Skeletal muscle satellite cell (primary cell): ENCODE measurements around the gene NOL4L. TPM values are rescaled to one million over a fixed set of nuclear protein-coding genes. Genes with fewer than 3 reads are reported as not detected.

Experiments used
- H3K27me3 ChIP-seq: 2 replicates; pipeline ENCODE4 v1.7.0; 2013; ENCODE audit warnings: low read length; ENCODE audit not compliant: control insufficient read depth, insufficient read depth
- H3K36me3 ChIP-seq: 2 replicates; pipeline ENCODE4 v1.7.0; 2013; ENCODE audit warnings: mild to moderate bottlenecking, control low read depth, low read length; ENCODE audit not compliant: insufficient read depth
- H3K4me1 ChIP-seq: 2 replicates; pipeline ENCODE4 v1.7.0; 2013; ENCODE audit warnings: low read length; ENCODE audit not compliant: control insufficient read depth, insufficient read depth
- H3K4me2 ChIP-seq: 2 replicates; pipeline ENCODE4 v1.7.0; 2013; ENCODE audit warnings: mild to moderate bottlenecking, low read length
- H3K4me3 ChIP-seq: 2 replicates; pipeline ENCODE4 v1.7.0; 2013; ENCODE audit warnings: low read length
- H3K9ac ChIP-seq: 2 replicates; pipeline ENCODE4 v1.7.0; 2013; ENCODE audit warnings: mild to moderate bottlenecking, low read depth, low read length, moderate library complexity
- H3K9me3 ChIP-seq: replicated peaks from 2 replicates; pipeline ENCODE4 v1.7.0; 2013; ENCODE audit warnings: mild to moderate bottlenecking, control low read depth, low read length
- total RNA-seq: library from RNA; depleted of rRNA; stranded (reverse); fragments of >200 nt; gene quantifications from 2 replicates; pipeline ENCODE4 v1.2.3, GENCODE V29; 2012; rRNA removed

NOL4L gene, protein sequence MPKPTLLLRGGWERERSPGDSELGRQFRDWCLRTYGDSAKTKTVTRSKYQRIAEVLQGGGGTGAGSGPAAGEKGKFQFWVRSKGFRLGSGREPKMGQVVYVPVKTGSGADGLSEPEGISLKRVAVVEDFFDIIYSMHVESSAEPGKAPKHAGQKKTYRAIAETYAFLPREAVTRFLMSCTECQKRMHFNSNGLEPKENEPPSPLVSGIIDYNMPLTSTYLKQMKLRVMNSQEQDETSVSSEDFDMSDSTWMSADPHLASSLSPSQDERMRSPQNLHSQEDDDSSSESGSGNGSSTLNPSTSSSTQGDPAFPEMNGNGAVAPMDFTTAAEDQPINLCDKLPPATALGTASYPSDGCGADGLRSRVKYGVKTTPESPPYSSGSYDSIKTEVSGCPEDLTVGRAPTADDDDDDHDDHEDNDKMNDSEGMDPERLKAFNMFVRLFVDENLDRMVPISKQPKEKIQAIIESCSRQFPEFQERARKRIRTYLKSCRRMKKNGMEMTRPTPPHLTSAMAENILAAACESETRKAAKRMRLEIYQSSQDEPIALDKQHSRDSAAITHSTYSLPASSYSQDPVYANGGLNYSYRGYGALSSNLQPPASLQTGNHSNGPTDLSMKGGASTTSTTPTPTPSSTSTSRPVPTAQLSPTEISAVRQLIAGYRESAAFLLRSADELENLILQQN
- total RNA-seq = 3.5 and 3.7 TPM in 2 replicates

GRCh38 chr20:32585011-32585585 lies at the start of gene NOL4L:
NOL4L (minus strand) TSS chr20:32585333; CDS start chr20:32584890, 443 bp downstream.
- H3K27me3 ChIP-seq = peaks cover 29% of the 10 kb centered on the region
- H3K4me2 ChIP-seq = peak within 1 kb of the TSS; percentile 97
- no peak within 1 kb of the TSS for H3K9ac ChIP-seq
- H3K9me3 ChIP-seq = no peaks in the 10 kb centered on the region
- H3K4me1 ChIP-seq = peaks cover 8% of the 10 kb centered on the region
- no peaks in the 10 kb centered on the region for H3K36me3 ChIP-seq
- peak within 1 kb of the TSS; percentile 71 for H3K4me3 ChIP-seq

DNA sequence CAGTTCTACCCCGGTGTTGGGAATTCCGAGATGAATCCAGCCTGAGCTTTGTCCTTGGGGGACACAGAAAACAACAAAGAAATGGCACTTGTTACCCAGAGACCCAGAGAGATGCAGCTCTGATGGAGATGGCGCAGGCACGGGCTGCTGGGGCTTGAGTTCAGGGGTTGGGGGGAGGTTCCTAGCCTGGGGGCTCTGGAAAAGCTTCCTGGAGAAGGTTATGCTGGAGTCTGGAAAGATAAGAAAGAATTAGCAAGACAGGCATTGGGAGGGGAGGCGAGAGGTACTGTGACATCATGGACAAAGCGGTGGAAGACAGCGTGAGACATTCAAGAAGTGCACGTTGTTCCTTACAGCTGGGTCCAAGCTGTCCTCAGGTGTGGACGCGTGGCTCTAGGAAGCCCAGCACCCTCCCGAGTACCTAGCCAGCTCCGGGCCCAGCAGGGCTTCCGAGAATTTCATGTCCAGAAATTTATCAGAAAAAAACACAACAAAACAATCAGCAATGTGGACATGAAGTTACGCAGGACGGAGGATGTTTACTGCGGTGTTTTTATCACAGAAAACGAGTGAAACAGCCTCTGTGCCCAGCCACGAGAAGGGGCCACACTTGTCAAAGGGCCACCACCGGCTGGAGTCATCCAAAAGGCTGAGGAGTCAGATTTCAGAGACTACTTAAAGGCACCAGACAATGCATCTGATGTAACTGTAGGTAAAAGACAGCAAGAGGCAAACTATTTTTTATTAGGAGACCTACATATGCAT lies 49.1 kb upstream of the NOL4L start:
- Histone ChIP-seq H3K36me3 (no peaks in the 10 kb centered on the region), H3K4me3 (no peak overlapping the region), H3K9me3 (no peaks in the 10 kb centered on the region), H3K4me1 (no peaks in the 10 kb centered on the region), H3K4me2 (no peak overlapping the region), H3K9ac (no peak overlapping the region), H3K27me3 (peaks cover 78% of the 10 kb centered on the region)

DNA sequence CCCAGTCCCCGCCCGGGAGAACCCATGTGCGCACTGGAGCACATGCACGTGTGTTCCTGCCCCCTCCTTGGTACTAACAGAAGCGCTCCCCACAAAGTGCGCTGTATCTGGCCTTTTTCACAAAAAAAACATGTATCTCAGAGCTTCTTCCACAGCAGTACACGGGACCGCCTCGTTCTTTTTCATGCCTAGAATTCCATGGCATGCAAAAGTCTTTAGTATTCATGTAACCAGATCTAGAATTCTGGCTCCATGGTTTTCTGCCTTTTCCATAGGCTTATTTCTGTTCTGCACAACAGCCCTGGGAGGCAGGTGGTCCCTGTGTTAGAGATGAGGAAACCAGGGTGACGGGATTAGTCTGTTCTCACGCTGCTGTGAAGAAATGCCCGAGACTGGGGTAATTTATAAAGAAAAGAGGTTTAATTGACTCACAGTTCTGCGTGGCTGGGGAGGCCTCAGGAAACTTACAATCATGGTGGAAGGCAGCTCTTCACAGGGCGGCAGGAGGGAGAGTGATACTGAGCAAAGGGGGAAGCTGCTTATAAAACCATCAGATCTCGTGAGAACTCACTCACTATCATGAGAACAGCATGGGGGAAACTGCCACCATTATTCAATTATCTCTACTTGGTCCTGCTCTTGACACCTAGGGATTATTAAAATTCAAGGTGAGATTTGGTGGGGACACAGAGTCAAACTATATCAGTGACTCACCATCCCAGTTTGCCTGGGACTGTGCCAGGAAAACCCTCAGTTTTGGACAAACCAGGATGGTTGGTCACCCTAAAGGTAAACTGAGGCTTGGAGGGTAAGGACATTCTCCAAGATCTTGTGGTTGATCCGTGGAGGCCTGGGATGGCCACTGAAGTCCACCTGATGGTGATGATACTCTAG lies 47.6 kb upstream of the NOL4L start:
- H3K27me3 ChIP-seq = peaks cover 67% of the 10 kb centered on the region
- H3K4me3 ChIP-seq = no peak overlapping the region
- H3K4me1 ChIP-seq = no peaks in the 10 kb centered on the region

DNA sequence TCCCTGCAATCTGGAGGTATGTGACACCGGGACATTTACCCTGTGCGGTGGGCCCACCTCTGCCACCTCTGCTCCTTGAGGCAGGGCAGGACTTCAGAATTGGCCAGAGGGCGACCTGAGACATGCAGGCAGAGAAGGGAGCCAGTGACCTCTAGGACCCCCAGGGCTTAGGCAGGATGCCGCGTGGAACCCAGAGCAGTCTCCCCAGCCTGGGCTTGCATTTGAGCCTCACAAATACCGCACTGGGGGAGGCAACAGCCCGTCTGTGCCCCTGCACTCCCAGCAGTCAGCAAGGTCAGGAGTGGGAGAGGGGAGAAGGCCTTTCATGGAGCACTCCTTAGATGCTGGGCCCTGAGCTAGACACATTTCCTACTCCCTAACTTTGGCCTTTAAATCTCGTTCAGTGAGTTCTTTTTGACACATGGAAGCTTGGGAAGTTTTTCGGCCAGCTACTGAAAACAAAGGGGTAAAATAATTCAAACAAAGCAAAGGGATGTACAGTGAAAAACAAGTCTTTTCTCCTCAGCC lies 46.9 kb upstream of the NOL4L start:
- H3K36me3 ChIP-seq = no peaks in the 10 kb centered on the region
- no peak overlapping the region for H3K9ac ChIP-seq
- peaks cover 66% of the 10 kb centered on the region for H3K27me3 ChIP-seq
- H3K4me3 ChIP-seq = no peak overlapping the region
- H3K4me1 ChIP-seq = peaks cover 6% of the 10 kb centered on the region
- no peak overlapping the region for H3K4me2 ChIP-seq
- no peaks in the 10 kb centered on the region for H3K9me3 ChIP-seq

More for the DNA sequence above, 47.6 kb upstream of the NOL4L start:
- Histone ChIP-seq H3K36me3 (no peaks in the 10 kb centered on the region), H3K4me2 (no peak overlapping the region), H3K9me3 (no peaks in the 10 kb centered on the region), H3K9ac (no peak overlapping the region)

DNA sequence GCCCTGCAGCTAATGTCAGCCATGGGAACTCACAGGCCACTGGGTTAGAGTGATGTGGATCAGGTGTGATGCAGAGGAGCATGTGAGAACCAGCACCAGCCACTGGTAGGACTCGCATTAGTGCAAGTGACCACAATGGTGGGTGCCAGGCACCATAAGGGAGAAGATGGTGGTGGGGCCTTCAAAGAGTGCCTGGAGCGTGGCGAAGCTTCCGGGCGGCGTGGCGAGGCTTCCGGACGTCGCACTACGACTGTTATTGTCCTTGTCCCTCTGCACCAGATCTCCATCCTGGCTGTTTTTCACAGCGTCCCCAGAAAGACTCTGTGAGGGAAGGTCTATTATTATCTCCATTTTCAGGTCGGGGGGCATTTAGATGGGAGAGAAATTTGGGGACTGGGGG lies 44.7 kb upstream of the NOL4L start:
- Histone ChIP-seq H3K4me3 (no peak overlapping the region), H3K4me1 (peaks cover 6% of the 10 kb centered on the region), H3K27me3 (peaks cover 64% of the 10 kb centered on the region), H3K36me3 (no peaks in the 10 kb centered on the region), H3K9me3 (no peaks in the 10 kb centered on the region), H3K9ac (no peak overlapping the region), H3K4me2 (no peak overlapping the region)

GRCh38 chr20:32628960-32629530 lies 43.9 kb upstream of the NOL4L start:
- Histone ChIP-seq H3K4me3 (no peak overlapping the region), H3K9ac (no peak overlapping the region), H3K4me1 (peaks cover 6% of the 10 kb centered on the region), H3K9me3 (no peaks in the 10 kb centered on the region), H3K4me2 (no peak overlapping the region), H3K27me3 (peaks cover 64% of the 10 kb centered on the region), H3K36me3 (no peaks in the 10 kb centered on the region)

GRCh38 chr20:32626859-32627636 lies 41.9 kb upstream of the NOL4L start:
- H3K4me3 ChIP-seq = no peak overlapping the region
- no peak overlapping the region for H3K9ac ChIP-seq

GRCh38 chr20:32626407-32626806 lies 41.3 kb upstream of the NOL4L start:
- Histone ChIP-seq H3K36me3 (no peaks in the 10 kb centered on the region), H3K9me3 (no peaks in the 10 kb centered on the region), H3K9ac (no peak overlapping the region), H3K27me3 (peaks cover 53% of the 10 kb centered on the region), H3K4me2 (no peak overlapping the region), H3K4me3 (no peak overlapping the region), H3K4me1 (peaks cover 6% of the 10 kb centered on the region)

More at GRCh38 chr20:32626859-32627636, 41.9 kb upstream of the NOL4L start:
- Histone ChIP-seq H3K36me3 (no peaks in the 10 kb centered on the region), H3K27me3 (peaks cover 54% of the 10 kb centered on the region), H3K4me2 (no peak overlapping the region), H3K9me3 (no peaks in the 10 kb centered on the region), H3K4me1 (peaks cover 6% of the 10 kb centered on the region)

DNA sequence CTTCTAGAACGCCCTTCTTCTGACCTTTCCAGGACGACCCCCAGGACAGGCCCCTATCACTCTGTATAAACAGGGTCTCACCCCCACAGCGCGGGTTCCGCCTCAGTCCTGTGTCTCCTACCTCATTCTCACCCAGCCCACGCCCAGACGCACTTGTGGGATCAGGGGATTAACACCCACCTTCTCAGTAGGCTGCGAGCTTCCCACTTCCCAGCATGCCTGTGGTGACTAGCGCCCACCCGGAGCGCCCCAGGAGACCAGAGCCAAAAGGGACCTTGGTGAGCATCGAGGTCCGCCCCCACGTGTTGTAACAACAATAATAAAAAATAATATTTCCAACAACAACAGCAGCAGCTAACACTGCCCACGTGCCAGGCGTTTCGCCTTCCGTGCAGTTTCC lies 40.9 kb upstream of the NOL4L start:
- H3K4me1 ChIP-seq = peaks cover 6% of the 10 kb centered on the region
- H3K9ac ChIP-seq = no peak overlapping the region
- H3K4me2 ChIP-seq = no peak overlapping the region
- H3K27me3 ChIP-seq = peaks cover 54% of the 10 kb centered on the region
- H3K4me3 ChIP-seq = no peak overlapping the region
- no peaks in the 10 kb centered on the region for H3K9me3 ChIP-seq
- no peaks in the 10 kb centered on the region for H3K36me3 ChIP-seq
